ENCODE measurements around the gene DLG2.

- no peak for TF ChIP-seq CTCF (IDR thresholded peaks at IDR 0.05; ENCODE audit: insufficient read depth, low read depth, low read length)
- TF ChIP-seq EZH2 (IDR thresholded peaks at IDR 0.05; ENCODE audit: insufficient read depth, low read length), result no peak
These were observed 2018.6 kb downstream of the DLG2 start for GRCh38 chr11:83608571-83608970.
